ENCODE results near the gene TRMT61A. TPM values are rescaled to one million over a fixed set of nuclear protein-coding genes. Genes with fewer than 3 reads are reported as not detected.
A peak's percentile ranks its signal among the peaks of the same experiment; 100 is the strongest.

Gene TRMT61A
- total and polyA plus RNA-seq, 2 experiments from 2014 or later: 13.3 to 15.0 TPM

- H3K79me2 ChIP-seq (ENCODE audit: insufficient read depth): peaks cover 61% of the 10 kb centered on the region
- in situ Hi-C loops (cut with MboI): no loop called here
- H3K4me3 ChIP-seq: no peak overlapping the region
- H3K27ac ChIP-seq: no peak overlapping the region
- H3K9me3 ChIP-seq (ENCODE audit: low read depth): no peaks in the 10 kb centered on the region
- H4K20me1 ChIP-seq (ENCODE audit: insufficient read depth): no peaks in the 10 kb centered on the region
- DNase-seq: no peak
- H3K9me2 ChIP-seq (ENCODE audit: insufficient read depth): no peaks in the 10 kb centered on the region
- no peaks in the 10 kb centered on the region for H3K27me3 ChIP-seq (replicated peaks; ENCODE audit: insufficient read depth)
- H2AFZ ChIP-seq: no peak overlapping the region
- no peak overlapping the region for H3K4me2 ChIP-seq (ENCODE audit: unreplicated experiment)
- WGBS, 2 experiments (ENCODE audit: low coverage in 1 of 2, low lambda C conversion rate in 2 of 2, missing lambda C conversion rate in 2 of 2): 86% methylated on average over 11 of the region's 11 CpGs
- no peak overlapping the region for H3K9ac ChIP-seq
- TF ChIP-seq EZH2phosphoT487 (IDR thresholded peaks at IDR 0.05; ENCODE audit: insufficient read depth, low read depth) (no peak), EZH2 (IDR thresholded peaks at IDR 0.05; ENCODE audit: insufficient read depth, poor library complexity, severe bottlenecking) (no peak)
- peaks cover 5% of the 10 kb centered on the region; the same call in 1 of the 2 replicates for H3K36me3 ChIP-seq (ENCODE audit: low read depth)
- H3F3A ChIP-seq (ENCODE audit: insufficient read depth): no peaks in the 10 kb centered on the region
- no peaks in the 10 kb centered on the region for H3K4me1 ChIP-seq (ENCODE audit: insufficient read depth)
These were observed 55.4 kb downstream of the TRMT61A start for GRCh38 chr14:103584326-103584915.

Small RNA genes within 50 kb of the gene (small RNA-seq; reads per million reads assigned to genes)
- gene RNU4-68P (ENCODE audit: low read depth, low replicate concordance): 1.1 reads per million, percentile 48 among the genes with 10 or more reads in this experiment
- gene RNU7-160P (ENCODE audit: low read depth, low replicate concordance): not detected

Other genes starting within 250 kb of the TRMT61A start
- 133 and 156 TPM in 2 replicates for gene EIF5, start 195.0 kb upstream of the TRMT61A start, total RNA-seq (2014; rRNA removed; shearing (Covaris generic))
- 502 and 518 TPM in 2 replicates for gene EIF5, start 195.0 kb upstream of the TRMT61A start, polyA plus RNA-seq (2016; fragmentation: Nextera tagmentation; extraction: Ambion mirVana)
- 80.6 and 107 TPM in 2 replicates for gene MARK3, start 143.8 kb upstream of the TRMT61A start, total RNA-seq (2014; rRNA removed; shearing (Covaris generic))
- gene MARK3, start 143.8 kb upstream of the TRMT61A start, polyA plus RNA-seq (2016; fragmentation: Nextera tagmentation; extraction: Ambion mirVana): 32.3 and 32.9 TPM in 2 replicates
- 18.5 and 27.2 TPM in 2 replicates for gene CKB, start 6.4 kb upstream of the TRMT61A start, total RNA-seq (2014; rRNA removed; shearing (Covaris generic))
- gene CKB, start 6.4 kb upstream of the TRMT61A start, polyA plus RNA-seq (2016; fragmentation: Nextera tagmentation; extraction: Ambion mirVana): 28.0 and 32.2 TPM in 2 replicates
- gene BAG5, start 33.5 kb downstream of the TRMT61A start, total RNA-seq (2014; rRNA removed; shearing (Covaris generic)): 23.9 and 25.8 TPM in 2 replicates
- 28.6 and 29.1 TPM in 2 replicates for gene BAG5, start 33.5 kb downstream of the TRMT61A start, polyA plus RNA-seq (2016; fragmentation: Nextera tagmentation; extraction: Ambion mirVana)
- gene COA8, start 33.8 kb downstream of the TRMT61A start, total RNA-seq (2014; rRNA removed; shearing (Covaris generic)): 28.9 and 45.8 TPM in 2 replicates
- 96.3 and 108 TPM in 2 replicates for gene COA8, start 33.8 kb downstream of the TRMT61A start, polyA plus RNA-seq (2016; fragmentation: Nextera tagmentation; extraction: Ambion mirVana)
- gene KLC1, start 100.0 kb downstream of the TRMT61A start, total RNA-seq (2014; rRNA removed; shearing (Covaris generic)): 339 and 410 TPM in 2 replicates
- 177 and 184 TPM in 2 replicates for gene KLC1, start 100.0 kb downstream of the TRMT61A start, polyA plus RNA-seq (2016; fragmentation: Nextera tagmentation; extraction: Ambion mirVana)
- 19.1 and 20.3 TPM in 2 replicates for gene XRCC3, start 186.3 kb downstream of the TRMT61A start, total RNA-seq (2014; rRNA removed; shearing (Covaris generic))
- gene XRCC3, start 186.3 kb downstream of the TRMT61A start, polyA plus RNA-seq (2016; fragmentation: Nextera tagmentation; extraction: Ambion mirVana): 4.0 and 4.9 TPM in 2 replicates
- 60.3 and 77.4 TPM in 2 replicates for gene ZFYVE21, start 186.6 kb downstream of the TRMT61A start, total RNA-seq (2014; rRNA removed; shearing (Covaris generic))
- gene ZFYVE21, start 186.6 kb downstream of the TRMT61A start, polyA plus RNA-seq (2016; fragmentation: Nextera tagmentation; extraction: Ambion mirVana): 112 and 120 TPM in 2 replicates